Myocyte (in vitro differentiated cells): Measurements from ENCODE around the gene NSD1. TPM values are rescaled to one million over a fixed set of nuclear protein-coding genes. Genes with fewer than 3 reads are reported as not detected.
"Not testable (repeated sequence)": the region's sequence is repeated elsewhere in the genome, so short reads cannot be mapped to it uniquely, and the experiment has no call there.

Source experiments
- DNase-seq: peaks from one replicate; pipeline ENCODE4 v3.0.0-alpha.2; 2012; ENCODE audit warnings: low read depth
- total RNA-seq: library from RNA; depleted of rRNA; stranded (reverse); fragments of >200 nt; gene quantifications from 2 replicates; pipeline ENCODE4 v1.2.3, GENCODE V29; 2014

Gene NSD1
- total RNA-seq, 1 donor from 2014 or later, result 37.0 TPM

DNA sequence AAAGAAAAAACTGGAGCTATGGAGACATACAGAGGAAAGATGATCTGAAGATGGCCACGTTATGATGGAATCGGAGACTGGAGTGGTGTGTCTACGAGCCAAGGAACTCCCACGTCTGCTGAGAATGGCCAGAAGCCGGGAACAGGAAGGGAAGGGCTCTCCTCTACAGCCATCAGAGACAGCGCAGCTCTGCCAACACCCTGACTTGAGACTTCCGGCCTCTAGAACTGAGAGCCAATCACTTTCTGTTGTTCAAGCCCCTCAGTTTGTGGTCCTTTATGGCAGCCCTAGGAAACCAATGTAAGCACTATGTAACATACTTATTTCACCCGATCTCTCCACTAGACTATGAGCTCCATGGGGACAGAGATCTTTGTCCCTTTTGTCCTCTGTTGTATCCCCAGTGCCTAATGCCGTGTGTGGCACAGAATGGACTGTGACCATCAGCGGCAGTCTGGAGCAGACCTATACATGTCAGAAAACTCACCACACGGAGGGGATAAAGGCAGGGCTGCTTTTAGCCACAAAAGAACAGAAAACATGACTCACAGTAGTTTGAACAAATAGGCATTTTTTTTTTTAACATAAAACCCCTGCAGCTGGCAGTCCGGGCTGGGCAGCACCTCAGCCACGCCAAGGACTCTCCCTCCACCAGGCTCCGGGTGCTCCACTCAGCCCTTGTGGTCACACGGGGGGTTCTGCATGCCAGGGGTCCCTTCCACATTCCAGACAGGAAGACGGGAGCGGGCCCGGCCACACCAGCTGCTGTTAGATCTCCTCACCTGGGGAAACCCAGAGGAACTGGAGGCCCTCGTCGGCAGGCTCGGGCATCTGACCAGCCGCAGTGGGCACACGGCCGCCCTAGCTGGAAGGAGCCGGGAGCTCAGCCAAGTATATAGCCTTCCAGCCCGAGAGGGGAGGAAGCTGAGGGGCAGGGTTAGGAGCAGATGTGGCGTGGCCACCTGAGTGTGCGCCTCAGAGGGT, 194.3 kb downstream of the NSD1 start:
- peak; percentile 74 for DNase-seq

DNA sequence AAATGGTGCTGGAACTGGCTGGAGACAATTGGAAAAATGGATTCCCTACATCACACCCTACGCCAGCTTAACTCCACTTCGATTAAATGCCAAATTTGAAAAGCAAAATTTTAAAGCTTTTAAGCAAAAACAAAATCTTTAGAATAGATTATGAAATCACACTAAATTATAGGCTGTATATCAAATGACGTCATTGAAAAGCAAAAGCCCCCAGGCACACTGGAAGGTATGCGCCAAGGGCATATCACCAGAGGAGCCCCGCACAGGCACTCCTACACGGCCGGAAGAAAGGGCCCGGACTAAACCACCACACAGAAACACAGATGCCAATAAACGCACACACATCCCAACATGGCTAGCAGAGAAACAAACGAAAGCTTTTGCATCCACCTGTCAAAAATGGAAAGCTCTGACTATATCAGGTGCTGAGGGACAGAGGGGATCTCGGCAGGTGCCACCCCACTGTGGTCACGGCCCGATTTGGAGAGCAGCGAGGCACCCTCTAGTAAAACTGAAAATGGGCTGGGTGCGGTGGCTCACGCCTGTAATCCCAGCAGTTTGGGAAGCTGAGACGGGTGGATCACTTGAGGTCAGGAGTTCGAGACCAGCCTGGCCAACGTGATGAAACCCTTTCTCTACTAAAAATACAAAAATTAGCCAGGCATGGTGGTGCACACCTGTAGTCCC, 195.1 kb downstream of the NSD1 start:
- DNase-seq, result no peak

DNA sequence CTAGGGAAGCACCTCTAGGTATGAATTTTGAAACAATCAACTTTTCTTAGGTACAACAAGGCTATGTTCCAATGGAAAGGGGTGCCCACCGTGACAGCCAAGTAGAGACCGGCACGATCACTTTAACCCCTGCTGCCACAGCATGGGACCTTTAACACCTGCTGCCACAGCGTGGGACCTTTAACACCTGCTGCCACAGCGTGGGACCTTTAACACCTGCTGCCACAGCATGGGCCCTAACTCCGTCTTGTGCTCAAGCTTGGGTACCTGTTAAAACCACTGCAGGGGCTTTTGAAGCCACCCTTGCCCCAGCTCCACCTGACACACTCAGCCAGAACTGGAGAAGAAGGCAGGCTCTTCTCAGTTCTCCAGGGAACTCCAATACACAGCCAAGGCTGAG, 196.3 kb downstream of the NSD1 start:
- DNase-seq, result no peak

DNA sequence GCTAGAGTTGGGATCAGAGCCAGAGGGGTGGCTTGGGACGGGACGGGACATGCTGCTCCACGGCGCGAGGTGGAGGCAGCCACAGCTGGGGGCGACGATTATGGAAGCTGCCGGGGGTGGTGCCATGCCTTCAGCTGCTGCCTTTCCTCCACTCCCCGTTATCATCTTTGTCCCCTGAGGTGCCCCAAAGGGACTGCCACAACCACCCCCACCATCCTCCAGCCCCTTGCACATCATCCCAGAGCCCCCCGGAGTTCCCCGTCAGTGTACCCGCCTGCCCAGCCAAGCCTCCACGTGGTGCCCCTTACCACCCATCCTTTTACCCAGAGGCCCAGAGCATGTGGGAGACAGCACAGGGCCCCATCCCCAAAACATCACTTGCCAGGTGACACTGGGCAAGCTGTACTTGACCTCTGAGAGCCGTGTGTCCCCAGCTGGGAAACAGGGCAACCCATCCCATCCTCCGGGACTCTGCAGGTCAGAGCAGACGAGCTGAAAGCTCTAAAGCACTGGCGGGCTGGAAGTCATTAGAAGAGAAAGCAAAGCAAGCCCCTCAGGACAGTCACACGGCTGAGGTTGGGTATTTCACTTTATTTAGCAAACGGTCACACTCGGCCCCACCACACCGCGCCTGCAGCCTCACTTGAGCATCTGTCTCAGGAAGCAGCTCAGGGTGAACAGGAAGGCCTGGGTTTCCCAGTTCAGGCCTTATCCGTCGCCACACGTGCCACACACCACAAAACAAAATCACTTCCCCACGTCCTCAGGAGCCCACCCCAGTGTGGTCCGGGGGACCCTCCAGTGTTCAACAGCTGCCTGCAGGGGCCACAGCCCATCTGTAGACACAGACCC, 197.6 kb downstream of the NSD1 start:
- DNase-seq, result no peak

DNA sequence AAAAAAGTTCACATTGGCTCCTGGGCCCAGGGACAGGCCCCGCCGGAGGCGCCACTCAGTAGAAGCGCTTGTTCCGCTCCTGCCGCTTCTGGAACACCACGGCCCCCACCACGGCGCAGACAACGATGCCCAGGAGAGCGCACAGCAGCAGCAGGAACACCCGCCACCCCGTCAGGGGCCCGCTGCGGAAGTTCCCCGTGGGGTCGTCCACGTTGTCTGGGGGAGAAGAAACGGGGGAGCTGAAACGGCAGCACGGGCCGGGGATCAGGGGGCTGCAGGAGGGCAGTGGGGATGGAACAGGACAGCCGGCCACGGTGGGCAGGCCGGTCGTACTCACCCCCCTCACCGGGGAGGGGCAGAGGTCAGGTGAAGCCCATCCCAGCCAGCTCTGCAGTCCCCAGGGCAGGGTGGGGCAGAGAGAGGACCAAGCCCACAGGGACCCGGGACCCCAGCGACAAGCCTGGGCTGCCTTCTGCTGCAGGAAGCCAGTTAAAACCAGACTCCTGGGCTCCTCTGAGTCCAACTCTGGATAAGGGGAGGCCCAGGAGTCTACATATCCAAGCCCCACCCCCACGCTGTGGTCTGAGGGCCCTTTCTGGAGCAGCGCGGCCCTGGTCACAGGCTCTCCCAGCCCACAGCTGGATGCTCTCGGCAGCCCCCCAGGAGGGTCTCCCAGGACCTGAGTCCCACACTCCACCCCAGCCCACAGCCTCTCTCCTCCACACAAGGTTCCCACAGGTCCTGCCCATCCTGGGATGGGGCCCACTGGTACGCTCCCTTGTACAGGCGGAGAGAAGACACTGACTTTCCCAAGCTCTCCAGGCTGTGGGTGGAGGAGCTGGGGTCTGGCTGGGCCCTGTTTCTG, 198.7 kb downstream of the NSD1 start:
- no peak for DNase-seq

DNA sequence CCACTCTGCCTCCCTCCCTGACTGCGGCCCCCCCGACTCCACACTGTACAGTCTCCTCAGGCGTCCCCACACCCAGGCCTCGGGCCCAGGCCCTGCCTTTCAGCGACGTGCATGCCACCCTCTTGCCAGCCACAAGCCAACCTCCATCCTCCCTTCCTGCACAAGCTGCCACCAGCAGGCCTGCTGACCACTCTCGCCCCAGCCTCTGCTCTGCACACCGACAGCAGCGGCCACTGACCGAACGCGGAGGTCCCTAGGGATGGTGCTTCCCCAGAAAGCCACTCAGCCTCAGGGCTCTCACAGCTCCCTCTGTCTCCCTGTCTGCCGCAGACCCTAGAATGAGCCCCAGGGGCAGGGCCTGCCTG, 199.3 kb downstream of the NSD1 start:
- no peak for DNase-seq

DNA sequence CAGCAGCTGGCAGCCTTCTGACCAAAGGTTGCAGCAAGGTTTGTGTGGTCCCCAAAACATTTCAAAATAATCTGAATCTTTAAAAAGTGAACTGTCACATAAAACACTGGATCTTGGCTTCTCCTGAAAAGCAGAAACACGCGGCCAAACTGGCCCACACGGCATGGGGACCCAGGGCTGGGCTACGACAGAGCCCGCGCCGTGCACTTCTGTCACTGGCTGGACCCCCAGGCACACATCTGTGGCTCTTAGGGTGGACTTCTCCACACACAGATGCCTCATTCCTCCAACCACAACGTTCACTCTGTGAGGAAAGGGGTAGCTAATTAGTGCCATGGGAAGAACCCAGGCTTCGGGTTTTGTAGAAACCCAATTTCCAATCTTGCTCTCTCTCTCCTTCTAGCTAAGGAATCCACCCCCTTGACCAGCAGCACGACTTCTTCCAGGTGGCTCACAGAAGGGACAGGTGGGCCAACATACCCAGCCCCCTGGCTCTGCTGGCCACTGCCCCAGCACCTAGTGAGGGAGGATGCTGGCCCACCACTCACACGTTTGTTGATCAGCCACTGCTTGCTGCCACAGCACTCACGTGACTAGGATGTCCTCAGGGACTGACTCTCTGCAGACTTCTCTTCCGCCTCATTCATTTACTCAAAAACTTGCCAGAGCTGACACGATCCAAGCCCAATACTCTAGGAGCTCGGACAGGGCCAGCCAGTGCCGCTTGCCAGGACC, 200.0 kb downstream of the NSD1 start:
- no peak for DNase-seq

DNA sequence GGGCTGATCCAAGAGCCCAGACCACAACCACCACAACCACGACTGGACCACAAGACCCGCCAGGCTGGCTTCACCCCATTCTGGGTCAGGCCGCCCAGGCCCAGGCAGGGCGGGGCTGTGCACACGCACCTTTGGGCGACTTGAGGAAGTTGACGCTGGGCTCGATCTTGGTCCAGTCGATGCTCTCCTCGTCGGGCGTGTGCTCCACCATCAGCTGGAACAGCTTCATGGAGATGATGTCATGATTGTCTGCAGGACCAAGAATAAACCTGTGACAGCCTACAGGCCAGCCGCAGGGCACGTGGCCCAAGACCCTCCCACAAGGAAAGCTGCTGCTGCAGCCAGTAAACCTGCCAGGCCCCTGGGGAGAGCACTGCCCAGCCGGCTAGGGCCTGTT, 200.6 kb downstream of the NSD1 start:
- DNase-seq, result peak; percentile 51

DNA sequence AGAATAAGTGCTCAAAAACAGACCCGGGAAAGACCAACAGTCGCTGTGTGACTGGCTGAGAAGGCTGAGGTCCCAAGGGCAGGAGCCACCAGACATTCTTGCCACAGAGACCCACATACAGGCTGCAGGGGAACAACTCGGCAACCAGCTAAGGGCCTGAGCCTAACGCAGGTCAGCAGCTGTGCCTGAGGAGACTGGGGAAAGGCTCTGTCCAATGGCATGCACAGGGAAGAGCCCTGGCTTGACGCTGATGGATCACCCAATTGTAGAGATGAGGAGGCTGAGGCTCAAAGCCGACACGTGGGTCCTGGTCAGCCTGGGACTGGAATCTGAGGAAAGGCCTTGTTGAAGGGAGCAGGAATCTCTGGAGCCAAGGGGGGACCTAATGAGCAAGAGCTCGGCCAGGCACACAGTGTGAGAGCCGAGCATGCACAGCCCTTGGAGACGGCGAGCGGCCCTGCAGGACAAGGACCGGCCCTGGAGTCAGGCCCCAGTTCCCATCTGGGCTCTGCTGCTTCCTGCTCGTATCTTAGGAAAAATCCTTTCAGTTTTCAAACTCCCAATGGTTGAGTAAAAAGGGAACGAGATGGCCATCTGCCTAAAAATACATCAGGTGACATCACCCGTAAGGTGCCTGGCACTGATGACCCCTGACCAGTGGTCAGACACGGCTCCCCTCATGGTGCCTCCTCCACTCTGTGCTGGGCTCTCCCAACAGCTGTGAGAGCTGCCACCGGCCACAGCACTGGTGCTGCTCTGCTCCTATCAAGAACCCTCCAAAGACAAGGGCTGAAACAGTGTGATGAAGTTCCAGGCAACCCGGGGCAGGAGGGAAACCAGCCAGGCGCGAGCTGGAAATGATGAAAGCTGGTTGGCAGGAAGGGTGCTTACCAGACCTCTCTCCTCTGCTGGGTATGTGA, 201.5 kb downstream of the NSD1 start:
- peak; percentile 40 for DNase-seq

DNA sequence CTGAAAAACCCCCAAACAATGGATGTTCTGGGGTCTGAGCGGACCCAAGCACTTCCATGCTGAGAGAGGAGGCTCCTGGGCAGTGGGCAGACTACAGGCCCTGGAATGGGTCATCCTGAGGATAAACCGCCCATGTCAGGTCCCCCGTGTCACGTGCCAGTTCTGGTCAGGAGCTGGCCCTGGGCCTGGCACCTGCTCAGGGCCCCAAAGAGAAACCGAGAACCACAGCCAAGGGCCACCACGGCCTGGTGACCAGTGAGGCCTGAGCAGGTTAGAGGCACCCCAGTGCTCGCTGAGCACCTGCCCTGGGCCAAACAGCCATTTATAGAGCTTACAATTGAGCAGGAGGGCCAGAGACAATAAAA, 202.1 kb downstream of the NSD1 start:
- DNase-seq, result peak; percentile 40

DNA sequence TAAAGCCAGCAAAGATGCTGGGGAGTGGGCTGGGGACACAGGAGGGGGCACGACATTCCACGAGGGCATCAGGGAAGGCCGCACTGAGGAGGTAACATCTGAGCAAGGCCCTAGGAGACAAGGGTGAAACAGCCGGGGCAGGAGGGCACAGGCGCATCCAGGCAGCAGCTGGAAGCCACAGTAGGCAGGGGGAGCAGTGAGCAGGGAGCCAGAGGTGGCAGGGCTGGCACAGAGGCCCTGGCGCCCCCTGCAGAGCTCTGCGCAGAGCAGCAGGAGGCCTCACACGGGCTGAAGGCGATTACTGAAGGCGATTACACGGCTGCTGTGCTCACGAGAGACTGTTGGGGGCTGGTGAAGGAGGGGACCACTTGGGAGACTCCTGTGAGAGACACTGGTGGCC, 202.5 kb downstream of the NSD1 start:
- DNase-seq, result peak; percentile 34

DNA sequence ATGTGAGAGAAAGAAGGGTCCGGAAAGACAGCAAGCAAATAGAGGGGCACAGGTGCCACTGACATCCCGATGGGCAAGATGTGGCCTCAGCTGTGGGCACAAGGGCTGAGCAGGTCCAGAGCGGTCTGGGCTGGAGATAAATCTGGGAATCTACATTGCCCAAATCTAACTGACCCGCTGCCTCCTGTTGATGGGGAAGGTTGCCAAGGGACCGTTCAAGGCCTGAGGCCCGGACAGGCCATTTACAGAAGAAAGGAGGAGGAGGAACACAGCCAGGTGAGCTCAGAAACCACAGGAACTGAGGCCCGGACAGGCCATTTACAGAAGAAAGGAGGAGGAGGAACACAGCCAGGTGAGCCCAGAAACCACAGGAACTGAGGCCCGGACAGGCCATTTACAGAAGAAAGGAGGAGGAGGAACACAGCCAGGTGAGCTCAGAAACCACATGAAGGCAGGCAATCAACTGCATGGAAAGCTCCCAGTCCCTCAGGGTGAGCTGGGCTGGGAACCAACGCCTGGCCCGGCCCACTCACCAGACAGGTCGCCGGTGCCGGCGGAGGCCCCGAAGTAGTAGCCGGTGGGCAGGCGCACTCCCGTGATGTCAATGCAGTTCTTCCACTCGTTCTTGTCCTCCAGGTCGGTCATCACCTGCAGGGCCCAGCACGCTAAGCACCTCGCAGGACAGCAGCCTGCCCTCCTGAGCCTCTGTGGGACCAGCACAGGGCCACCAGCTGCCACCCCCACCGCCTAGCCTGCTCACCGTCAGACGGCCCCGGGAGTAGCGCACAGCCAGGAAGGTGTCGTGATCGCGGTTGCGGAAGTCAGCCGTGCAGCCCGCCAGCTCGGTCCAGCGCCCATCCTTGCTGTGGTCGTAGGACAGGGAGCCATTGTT, 203.3 kb downstream of the NSD1 start:
- DNase-seq, result no peak

DNA sequence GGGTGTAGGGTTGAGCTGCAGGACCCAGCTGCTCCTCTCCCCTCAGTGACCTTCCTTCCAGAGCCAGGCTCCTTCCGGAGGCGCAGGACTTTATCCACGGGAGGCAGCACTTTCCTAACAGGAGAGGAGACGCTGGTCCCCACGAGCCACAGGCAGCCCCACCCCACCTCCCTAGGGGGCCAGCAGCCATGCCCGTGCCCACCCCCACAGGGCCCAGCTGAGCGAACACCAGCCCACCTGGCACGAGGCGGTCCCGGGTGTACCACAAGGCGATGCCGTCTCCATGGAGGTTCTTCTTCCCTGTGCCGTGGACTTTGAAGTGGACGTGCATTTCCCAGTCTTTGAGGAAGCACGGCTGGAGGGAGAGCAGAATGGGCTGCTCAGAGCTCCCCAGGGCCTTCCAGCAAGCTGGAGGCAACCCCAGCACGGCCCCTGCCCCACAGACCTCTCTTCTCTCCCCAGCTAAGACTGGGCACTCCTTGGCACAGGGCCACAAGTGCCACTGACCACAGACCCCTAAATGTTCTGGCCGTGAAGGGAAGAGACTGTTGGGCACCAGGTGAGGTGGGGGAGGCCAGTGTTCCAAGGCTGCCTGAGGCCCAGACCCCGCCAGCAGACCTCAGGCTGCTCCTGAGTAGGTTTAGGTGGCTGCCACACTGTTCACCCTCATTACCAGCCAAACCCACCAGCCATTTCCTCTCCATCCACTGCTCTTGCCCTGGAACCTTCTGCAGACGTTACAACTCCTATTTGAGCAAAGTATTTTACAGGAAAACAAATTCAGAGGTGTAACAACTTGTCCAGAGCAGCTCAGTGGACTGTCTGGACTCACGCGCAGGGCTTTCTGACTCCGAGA, 204.9 kb downstream of the NSD1 start:
- DNase-seq, result no peak

DNA sequence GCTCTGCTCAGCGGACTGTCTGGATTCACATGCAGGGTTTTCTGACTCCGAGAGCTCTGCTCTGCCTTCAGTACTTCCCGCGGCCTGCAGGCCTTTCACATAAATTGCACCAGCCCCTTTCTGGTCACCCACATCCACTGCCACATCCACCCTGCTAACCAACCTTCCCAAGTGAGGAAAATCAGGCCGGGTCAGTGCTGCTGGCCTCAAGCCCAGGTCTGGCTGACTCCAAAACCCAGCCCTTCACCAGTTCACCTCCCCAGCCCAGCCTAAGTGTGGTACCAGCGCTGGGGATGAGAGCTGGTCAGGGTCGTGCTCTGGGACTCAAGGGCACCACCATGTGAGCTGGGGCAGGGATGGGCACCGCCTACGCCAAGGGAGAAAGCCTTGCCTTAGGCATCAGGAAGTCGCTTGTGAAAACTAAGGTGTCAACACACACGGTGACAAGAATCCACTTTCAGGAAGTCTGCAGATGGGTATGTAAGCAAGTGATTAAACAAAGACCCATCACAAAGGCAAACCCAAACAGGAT, 205.6 kb downstream of the NSD1 start:
- no peak for DNase-seq

DNA sequence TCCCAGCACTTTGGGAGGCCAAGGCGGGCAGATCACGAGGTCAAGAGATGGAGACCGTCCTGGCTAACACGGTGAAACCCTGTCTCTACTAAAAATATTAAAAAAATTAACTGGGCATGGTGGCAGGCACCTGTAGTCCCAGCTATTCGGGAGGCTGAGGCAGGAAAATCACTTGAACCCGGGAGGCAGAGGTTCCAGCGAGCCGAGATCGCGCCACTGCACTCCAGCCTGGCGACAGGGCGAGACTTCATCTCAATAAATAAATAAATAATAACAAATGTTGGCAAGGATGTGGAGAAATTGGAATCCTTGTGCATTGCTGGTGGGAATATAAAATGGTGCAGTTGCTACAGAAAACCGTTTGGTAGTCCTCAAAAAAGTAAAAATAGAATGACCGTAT, 209.4 kb downstream of the NSD1 start:
- DNase-seq, result not testable (repeated sequence)

DNA sequence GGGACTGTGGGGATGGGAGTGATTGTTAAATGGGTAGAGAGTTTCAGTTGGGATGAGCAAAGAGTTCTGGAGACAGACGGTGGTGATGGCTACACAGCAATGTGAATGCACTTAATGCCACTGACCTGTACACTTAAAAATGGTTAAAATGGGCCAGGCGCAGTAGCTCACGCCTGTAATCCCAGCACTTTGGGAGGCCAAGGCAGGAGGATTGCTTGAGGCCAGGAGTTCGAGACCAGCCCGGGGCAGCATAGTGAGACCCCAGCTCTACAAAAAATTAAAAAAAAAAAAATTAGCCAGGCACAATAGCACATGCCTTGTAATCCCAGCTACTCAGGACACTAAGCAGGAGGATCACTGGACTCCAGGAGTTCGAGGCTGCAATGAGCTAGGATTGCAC, 210.2 kb downstream of the NSD1 start:
- no peak for DNase-seq

DNA sequence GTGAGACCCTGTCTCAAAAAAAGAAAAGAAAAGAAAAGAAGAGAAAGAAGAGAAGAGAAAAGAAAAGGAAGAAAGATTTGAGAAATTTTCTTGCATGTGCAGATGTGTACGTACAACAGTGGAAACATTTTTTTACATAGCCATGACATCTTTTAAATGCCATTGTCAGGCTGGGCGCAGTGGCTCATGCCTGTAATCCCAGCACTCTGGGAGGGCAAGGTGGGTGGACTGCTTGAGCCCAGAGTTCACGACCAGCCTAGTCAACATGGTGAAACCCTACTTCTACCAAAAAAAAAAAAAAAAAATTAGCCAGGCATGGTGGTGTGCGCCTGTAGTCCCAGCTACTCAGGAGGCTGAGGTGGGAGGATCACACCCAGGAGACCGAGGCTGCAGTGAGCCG, 211.3 kb downstream of the NSD1 start:
- DNase-seq, result no peak
